Fibroblast of lung (primary cell): ENCODE data around the gene C19orf38. TPM values are rescaled to one million over a fixed set of nuclear protein-coding genes. Genes with fewer than 3 reads are reported as not detected.

Experiments used
- DNase-seq, 2 donors: peaks; one replicate each; pipeline versions ENCODE4 v3.0.0 to v3.0.0-alpha.2; 2010; ENCODE audit warnings: low read depth in 2 of 2
- H2AFZ ChIP-seq: 2 replicates; pipeline ENCODE4 v1.5.1; 2012; ENCODE audit warnings: low read length, control low read depth, inconsistent platforms
- H3K27ac ChIP-seq: 2 replicates; pipeline ENCODE4 v1.5.1; 2011; ENCODE audit warnings: low read length, control low read depth; ENCODE audit not compliant: insufficient read depth
- H3K27me3 ChIP-seq: 2 replicates; pipeline ENCODE4 v1.5.1; 2011; ENCODE audit warnings: mild to moderate bottlenecking, low read length; ENCODE audit not compliant: control insufficient read depth, insufficient read depth
- H3K36me3 ChIP-seq: 2 replicates; pipeline ENCODE4 v1.5.1; 2011; ENCODE audit warnings: low read length; ENCODE audit not compliant: control insufficient read depth, insufficient read depth
- H3K4me1 ChIP-seq: 2 replicates; pipeline ENCODE4 v1.5.1; 2011; ENCODE audit warnings: low read length; ENCODE audit not compliant: control insufficient read depth, insufficient read depth; ENCODE audit errors: extremely low read depth
- H3K4me2 ChIP-seq: 2 replicates; pipeline ENCODE4 v1.5.1; 2011; ENCODE audit warnings: low read length, control low read depth; ENCODE audit not compliant: insufficient read depth; ENCODE audit errors: extremely low read depth
- H3K4me3 ChIP-seq, 4 experiments: fragments of 200-600 bp in 1 of 4; sonication (generic) in 1 of 4; replicated peaks in 1 of 4; 2 replicates each; pipeline ENCODE4 v1.5.1; 2011 to 2016; ENCODE audit warnings: low read length in 4 of 4, low read depth in 3 of 4, mild to moderate bottlenecking in 3 of 4, control low read depth in 2 of 4, inconsistent platforms in 1 of 4, mixed read lengths in 1 of 4; ENCODE audit not compliant: insufficient read depth in 1 of 4; ENCODE audit errors: control extremely low read depth in 1 of 4
- H3K79me2 ChIP-seq: 2 replicates; pipeline ENCODE4 v1.5.1; 2012; ENCODE audit warnings: mild to moderate bottlenecking, low read length, inconsistent platforms; ENCODE audit not compliant: control insufficient read depth, insufficient read depth
- H3K9ac ChIP-seq: 2 replicates; pipeline ENCODE4 v1.5.1; 2011; ENCODE audit warnings: mild to moderate bottlenecking, low read length, control low read depth; ENCODE audit not compliant: insufficient read depth
- H3K9me3 ChIP-seq: 2 replicates; pipeline ENCODE4 v1.5.1; 2012; ENCODE audit warnings: low read depth, low read length; ENCODE audit not compliant: control insufficient read depth, insufficient read depth
- H4K20me1 ChIP-seq: 2 replicates; pipeline ENCODE4 v1.5.1; 2011; ENCODE audit warnings: low read length; ENCODE audit not compliant: control insufficient read depth, insufficient read depth; ENCODE audit errors: extremely low read depth
- EZH2 ChIP-seq: IDR thresholded peaks from 2 replicates; pipeline ENCODE4 v1.5.1; 2012; ENCODE audit warnings: low read length, control low read depth, mild to moderate bottlenecking; ENCODE audit errors: missing control alignments
- polyA minus RNA-seq: library from RNA; depleted of rRNA, polyadenylated mRNA; stranded (reverse); fragments of >200 nt; gene quantifications from 2 replicates; pipeline ENCODE4 v1.2.3, GENCODE V29; 2011; ENCODE audit warnings: low replicate concordance
- polyA plus RNA-seq, 2 donors: library from polyadenylated mRNA; depleted of rRNA in 1 of 2; stranded (reverse) in 1 of 2; unstranded in 1 of 2; fragments of >200 nt; gene quantifications; 2 replicates each; pipeline ENCODE4 v1.2.1, GENCODE V29; 2011 to 2012; ENCODE audit warnings: missing spikeins in 1 of 2
- total RNA-seq: library from RNA; depleted of rRNA; stranded (reverse); fragments of >200 nt; gene quantifications from 2 replicates; pipeline ENCODE4 v1.2.1, GENCODE V29; 2014
- TF ChIP-seq, protein P1 (sequence below), 2 donors: IDR thresholded peaks in 1 of 2; conservative IDR thresholded peaks in 1 of 2; 1 replicate in 1 of 2; 2 replicates in 1 of 2; pipeline ENCODE4 v1.5.1; 2011 to 2012; ENCODE audit warnings: low read length in 2 of 2, control low read depth in 1 of 2, inconsistent platforms in 1 of 2, low read depth in 1 of 2, mild to moderate bottlenecking in 1 of 2

C19orf38 gene, protein sequence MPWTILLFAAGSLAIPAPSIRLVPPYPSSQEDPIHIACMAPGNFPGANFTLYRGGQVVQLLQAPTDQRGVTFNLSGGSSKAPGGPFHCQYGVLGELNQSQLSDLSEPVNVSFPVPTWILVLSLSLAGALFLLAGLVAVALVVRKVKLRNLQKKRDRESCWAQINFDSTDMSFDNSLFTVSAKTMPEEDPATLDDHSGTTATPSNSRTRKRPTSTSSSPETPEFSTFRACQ
- total RNA-seq = 1.0 and 1.3 TPM in 2 replicates
- polyA plus RNA-seq = 0.08 TPM in 1 of 2 replicates, not detected in the other
- 0.09 and 0.10 TPM in 2 replicates for polyA plus RNA-seq (2012)
- polyA minus RNA-seq = not detected in 2 replicates

DNA sequence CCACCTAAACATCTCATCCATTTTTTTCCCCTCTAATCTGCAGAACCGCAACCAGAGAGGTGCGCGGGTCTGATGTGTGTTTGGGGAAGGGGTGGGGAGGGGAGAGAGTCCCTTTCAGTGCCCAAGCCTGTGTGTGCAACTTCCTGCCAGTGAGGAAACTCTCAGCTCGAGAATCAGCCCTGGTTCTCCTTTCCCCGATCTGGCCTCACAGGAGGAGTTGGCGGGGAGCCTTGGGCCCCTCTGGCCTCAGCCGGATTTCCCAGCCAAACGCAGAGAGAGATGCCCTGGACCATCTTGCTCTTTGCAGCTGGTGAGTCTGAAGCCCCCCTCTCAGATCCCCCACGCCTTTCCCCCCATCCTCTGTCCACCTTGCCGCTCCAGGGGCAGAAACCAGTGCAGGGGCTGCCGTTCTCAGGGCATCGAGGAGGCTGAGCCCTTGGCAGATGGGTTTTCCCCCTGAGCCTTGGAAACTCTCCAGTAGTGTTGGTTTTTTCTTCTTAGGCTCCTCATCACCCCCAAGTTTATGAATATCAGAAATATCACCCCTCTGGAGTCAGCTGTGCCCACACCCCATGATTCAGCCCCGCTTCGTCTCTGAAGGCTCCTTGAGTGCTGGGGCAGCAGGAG lies at the start of gene C19orf38:
C19orf38 (plus strand) TSS at position 186 of the 627 bp plus-strand sequence; CDS start at position 280, 94 bp downstream.
- no peak within 1 kb of the TSS for H3K4me3 ChIP-seq
- H3K79me2 ChIP-seq = no peaks in the 10 kb centered on the region
- no peaks in the 10 kb centered on the region for H3K9me3 ChIP-seq
- no peaks in the 10 kb centered on the region for H3K4me1 ChIP-seq
- no peak within 1 kb of the TSS for H3K27ac ChIP-seq
- H3K4me2 ChIP-seq = no peak within 1 kb of the TSS
- H3K9ac ChIP-seq = no peak within 1 kb of the TSS
- no peaks in the 10 kb centered on the region for H4K20me1 ChIP-seq
- peaks cover 3% of the 10 kb centered on the region for H3K27me3 ChIP-seq
- no peak for DNase-seq
- TF ChIP-seq, protein P1, sequence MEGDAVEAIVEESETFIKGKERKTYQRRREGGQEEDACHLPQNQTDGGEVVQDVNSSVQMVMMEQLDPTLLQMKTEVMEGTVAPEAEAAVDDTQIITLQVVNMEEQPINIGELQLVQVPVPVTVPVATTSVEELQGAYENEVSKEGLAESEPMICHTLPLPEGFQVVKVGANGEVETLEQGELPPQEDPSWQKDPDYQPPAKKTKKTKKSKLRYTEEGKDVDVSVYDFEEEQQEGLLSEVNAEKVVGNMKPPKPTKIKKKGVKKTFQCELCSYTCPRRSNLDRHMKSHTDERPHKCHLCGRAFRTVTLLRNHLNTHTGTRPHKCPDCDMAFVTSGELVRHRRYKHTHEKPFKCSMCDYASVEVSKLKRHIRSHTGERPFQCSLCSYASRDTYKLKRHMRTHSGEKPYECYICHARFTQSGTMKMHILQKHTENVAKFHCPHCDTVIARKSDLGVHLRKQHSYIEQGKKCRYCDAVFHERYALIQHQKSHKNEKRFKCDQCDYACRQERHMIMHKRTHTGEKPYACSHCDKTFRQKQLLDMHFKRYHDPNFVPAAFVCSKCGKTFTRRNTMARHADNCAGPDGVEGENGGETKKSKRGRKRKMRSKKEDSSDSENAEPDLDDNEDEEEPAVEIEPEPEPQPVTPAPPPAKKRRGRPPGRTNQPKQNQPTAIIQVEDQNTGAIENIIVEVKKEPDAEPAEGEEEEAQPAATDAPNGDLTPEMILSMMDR (conservative IDR thresholded peaks at IDR 0.05 in 1 of 2, IDR thresholded peaks at IDR 0.05 in 1 of 2; ENCODE audit: low read depth in 1 of 2, low read length in 2 of 2) = no peak
- TF ChIP-seq EZH2 = no peak
- H3K36me3 ChIP-seq = no peaks in the 10 kb centered on the region
- H2AFZ ChIP-seq = no peak within 1 kb of the TSS

DNA sequence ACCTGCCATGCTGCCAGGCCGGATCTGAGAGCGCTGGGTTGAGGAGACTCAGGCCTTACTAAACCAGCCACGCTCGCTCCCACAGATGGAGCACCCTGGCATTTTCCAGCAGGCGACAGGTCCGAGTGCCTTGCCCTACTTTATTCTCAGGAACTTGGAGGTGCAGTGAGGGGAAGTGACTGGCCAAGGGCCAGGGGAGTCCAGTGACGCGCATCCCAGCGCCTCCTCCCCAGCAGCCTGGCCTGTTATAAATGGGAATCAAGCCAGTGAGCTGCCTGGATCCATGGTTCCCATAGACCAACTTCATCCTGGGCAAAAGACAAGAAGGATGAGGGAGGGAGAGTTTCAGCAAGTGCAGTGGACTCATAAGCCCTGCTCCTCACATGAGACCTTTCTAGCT lies 47.7 kb upstream of the C19orf38 start:
- Histone ChIP-seq H4K20me1 (no peaks in the 10 kb centered on the region), H3K27me3 (no peaks in the 10 kb centered on the region), H3K36me3 (peaks cover 44% of the 10 kb centered on the region), H3K9ac (no peak overlapping the region), H3K4me3 (no peak overlapping the region), H3K4me2 (no peak overlapping the region), H3K9me3 (no peaks in the 10 kb centered on the region), H2AFZ (no peak overlapping the region), H3K79me2 (no peaks in the 10 kb centered on the region), H3K4me1 (no peaks in the 10 kb centered on the region), H3K27ac (no peak overlapping the region)
- no peak for DNase-seq
- no peak for TF ChIP-seq EZH2
- TF ChIP-seq, protein P1 (conservative IDR thresholded peaks at IDR 0.05 in 1 of 2, IDR thresholded peaks at IDR 0.05 in 1 of 2; ENCODE audit: low read depth in 1 of 2, low read length in 2 of 2) = no peak

DNA sequence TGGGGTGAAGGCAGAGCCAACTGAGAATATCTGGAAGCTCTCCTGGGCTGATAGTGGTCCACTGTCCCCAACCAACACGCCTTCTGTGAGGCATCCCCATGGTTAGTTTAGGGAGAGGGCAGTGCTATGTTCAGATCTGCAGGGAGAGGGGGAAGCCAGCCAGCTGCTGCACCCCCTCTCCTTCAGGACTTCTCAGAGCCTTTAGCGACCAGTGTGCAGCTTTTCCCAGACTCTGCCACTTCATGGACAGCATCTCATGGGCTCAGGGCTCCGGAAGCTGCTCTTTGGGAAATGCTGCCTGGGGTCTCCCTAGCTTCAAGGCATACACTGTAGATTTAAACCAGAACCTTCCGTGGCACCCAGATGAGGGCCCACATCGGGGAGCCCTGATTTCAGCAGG lies 45.7 kb upstream of the C19orf38 start:
- Histone ChIP-seq H3K27me3 (no peaks in the 10 kb centered on the region), H3K4me3 (no peak overlapping the region), H3K27ac (no peak overlapping the region), H4K20me1 (no peaks in the 10 kb centered on the region), H3K9ac (no peak overlapping the region), H3K79me2 (no peaks in the 10 kb centered on the region), H2AFZ (no peak overlapping the region), H3K36me3 (peaks cover 42% of the 10 kb centered on the region), H3K4me2 (no peak overlapping the region), H3K9me3 (no peaks in the 10 kb centered on the region), H3K4me1 (no peaks in the 10 kb centered on the region)
- DNase-seq = no peak
- TF ChIP-seq, protein P1 (conservative IDR thresholded peaks at IDR 0.05 in 1 of 2, IDR thresholded peaks at IDR 0.05 in 1 of 2; ENCODE audit: low read depth in 1 of 2, low read length in 2 of 2) = no peak
- no peak for TF ChIP-seq EZH2
